Stimulated activated CD4-positive, alpha-beta T cell treated with anti-CD3 and anti-CD28 coated beads, Interleukin-12 subunit alpha, Interleukin-12 subunit beta, amount 100 ng/mL, for 4 hours (primary cell): ENCODE results near the gene NSD2.
"Not testable (repeated sequence)": the region's sequence is repeated elsewhere in the genome, so short reads cannot be mapped to it uniquely, and the experiment has no call there.

Experiments
- DNase-seq: peaks from one replicate; pipeline ENCODE4 v3.0.0-alpha.2; 2020

Gene NSD2

GRCh38 chr4:1899149-1900086, 28.2 kb downstream of the NSD2 start:
- DNase-seq, result peak; percentile 56

GRCh38 chr4:1900087-1900433, 28.9 kb downstream of the NSD2 start:
- no peak for DNase-seq

- DNase-seq, result no peak
Observed at GRCh38 chr4:1900624-1901023, 29.4 kb downstream of the NSD2 start.

- DNase-seq, result no peak
Observed at GRCh38 chr4:1901127-1901526, 29.9 kb downstream of the NSD2 start.

GRCh38 chr4:1902243-1902642, 31.1 kb downstream of the NSD2 start:
- DNase-seq, result no peak

- no peak for DNase-seq
Observed at GRCh38 chr4:1903035-1903434, 31.8 kb downstream of the NSD2 start.

- no peak for DNase-seq
Observed at GRCh38 chr4:1904042-1904441, 32.8 kb downstream of the NSD2 start.

- no peak for DNase-seq
Observed at GRCh38 chr4:1907848-1908525, 36.8 kb downstream of the NSD2 start.

GRCh38 chr4:1909696-1910095, 38.5 kb downstream of the NSD2 start:
- not testable (repeated sequence) for DNase-seq

- no peak for DNase-seq
Observed at GRCh38 chr4:1910643-1911042, 39.5 kb downstream of the NSD2 start.

GRCh38 chr4:1911316-1911715, 40.1 kb downstream of the NSD2 start:
- DNase-seq, result not testable (repeated sequence)

- DNase-seq, result no peak
Observed at GRCh38 chr4:1922821-1923220, 51.6 kb downstream of the NSD2 start.

GRCh38 chr4:1927675-1928074, 56.5 kb downstream of the NSD2 start:
- DNase-seq, result no peak

GRCh38 chr4:1928356-1929239, 57.4 kb downstream of the NSD2 start:
- no peak for DNase-seq

- no peak for DNase-seq
Observed at GRCh38 chr4:1932736-1933135, 61.5 kb downstream of the NSD2 start.

- DNase-seq, result no peak
Observed at GRCh38 chr4:1933700-1934099, 62.5 kb downstream of the NSD2 start.

GRCh38 chr4:1937550-1937949, 66.4 kb downstream of the NSD2 start:
- no peak for DNase-seq

- DNase-seq, result no peak
Observed at GRCh38 chr4:1938027-1938426, 66.8 kb downstream of the NSD2 start.

- DNase-seq, result no peak
Observed at GRCh38 chr4:1939664-1940509, 68.7 kb downstream of the NSD2 start.

- DNase-seq, result no peak
Observed at GRCh38 chr4:1940566-1940965, 69.4 kb downstream of the NSD2 start.

- DNase-seq, result no peak
Observed at GRCh38 chr4:1943928-1944327, 72.7 kb downstream of the NSD2 start.
